Measurements from ENCODE around the gene MRTFA. TPM values are rescaled to one million over a fixed set of nuclear protein-coding genes. Genes with fewer than 3 reads are reported as not detected.

Gene MRTFA
- polyA plus RNA-seq, 2 of the 4 experiments (the other 2 are of a cell fraction) = 6.8 to 48.3 TPM

DNA sequence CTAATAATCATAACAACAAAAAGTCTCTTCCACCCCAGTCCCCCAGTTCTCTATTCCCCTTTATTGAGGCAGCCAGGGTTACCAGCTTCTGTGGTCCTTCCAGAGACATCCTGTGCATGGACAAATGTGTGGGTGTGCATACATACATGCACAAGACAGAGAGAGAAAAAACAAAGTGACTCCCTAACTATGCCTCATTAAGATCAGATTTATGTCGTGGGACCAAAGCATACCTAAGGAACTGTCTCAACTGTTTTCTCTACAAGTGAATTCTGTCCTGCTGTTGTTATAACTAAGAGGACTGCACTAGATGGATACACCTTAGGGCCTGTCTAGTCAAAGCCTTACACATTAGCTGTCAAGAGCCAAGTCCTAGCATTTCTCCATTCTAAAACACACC is 106.7 kb downstream of the MRTFA start:
- Histone ChIP-seq H3K4me2 (peak overlapping the region; percentile 86), H3K4me1 (peaks cover 67% of the 10 kb centered on the region), H3K27ac (peak overlapping the region; percentile 25 to 68; a peak in 4 of 6 replicates), H3K4me3 (no peak overlapping the region), H3K9me3 (no peaks in the 10 kb centered on the region)
- FAIRE-seq (no peak), ATAC-seq (no peak), DNase-seq (ENCODE audit: low read depth in 1 of 2, low spot score in 1 of 2) (no peak)
- ChIA-PET CTCF (interaction anchor here (0.6 to 9.3 kb wide), 4 partner anchors 93 to 337 kb away, joined by 3 to 87 read pairs (median 6); no protein-coding TSS in a partner anchor), POLR2A (interaction anchor here (0.6 kb wide), 1 partner anchor 112 kb away, joined by 4 read pairs; no protein-coding TSS in a partner anchor)
- TF ChIP-seq RNF2 (IDR thresholded peaks at IDR 0.05; ENCODE audit: borderline replicate concordance, low read depth) (no peak), NR3C1 (IDR thresholded peaks at IDR 0.05) (no peak), NFE2L2 (conservative IDR thresholded peaks at IDR 0.05; ENCODE audit: low read length) (no peak), CEBPB (IDR thresholded peaks at IDR 0.05) (no peak), GATA3 (IDR thresholded peaks at IDR 0.05; ENCODE audit: borderline replicate concordance) (no peak), CBX2 (IDR thresholded peaks at IDR 0.05; ENCODE audit: borderline replicate concordance, low read depth) (no peak), NPAS2 (CRISPR knock-in tag; IDR thresholded peaks at IDR 0.05; ENCODE audit: borderline replicate concordance) (no peak), MYC (IDR thresholded peaks at IDR 0.05; ENCODE audit: borderline replicate concordance, low read length) (no peak), EHMT2 (IDR thresholded peaks at IDR 0.05; ENCODE audit: low read depth) (no peak), KDM5A (IDR thresholded peaks at IDR 0.05) (no peak), MAFK (IDR thresholded peaks at IDR 0.05; ENCODE audit: partially characterized antibody) (no peak), FOXS1 (CRISPR knock-in tag; IDR thresholded peaks at IDR 0.05) (no peak)
- TF ChIP-seq, protein P1, sequence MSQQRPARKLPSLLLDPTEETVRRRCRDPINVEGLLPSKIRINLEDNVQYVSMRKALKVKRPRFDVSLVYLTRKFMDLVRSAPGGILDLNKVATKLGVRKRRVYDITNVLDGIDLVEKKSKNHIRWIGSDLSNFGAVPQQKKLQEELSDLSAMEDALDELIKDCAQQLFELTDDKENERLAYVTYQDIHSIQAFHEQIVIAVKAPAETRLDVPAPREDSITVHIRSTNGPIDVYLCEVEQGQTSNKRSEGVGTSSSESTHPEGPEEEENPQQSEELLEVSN (IDR thresholded peaks at IDR 0.05; ENCODE audit: borderline replicate concordance, low read depth) = no peak
- TF ChIP-seq, protein P2, sequence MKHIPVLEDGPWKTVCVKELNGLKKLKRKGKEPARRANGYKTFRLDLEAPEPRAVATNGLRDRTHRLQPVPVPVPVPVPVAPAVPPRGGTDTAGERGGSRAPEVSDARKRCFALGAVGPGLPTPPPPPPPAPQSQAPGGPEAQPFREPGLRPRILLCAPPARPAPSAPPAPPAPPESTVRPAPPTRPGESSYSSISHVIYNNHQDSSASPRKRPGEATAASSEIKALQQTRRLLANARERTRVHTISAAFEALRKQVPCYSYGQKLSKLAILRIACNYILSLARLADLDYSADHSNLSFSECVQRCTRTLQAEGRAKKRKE (CRISPR knock-in tag; IDR thresholded peaks at IDR 0.05; ENCODE audit: low read depth) = no peak
- TF ChIP-seq, protein P3, sequence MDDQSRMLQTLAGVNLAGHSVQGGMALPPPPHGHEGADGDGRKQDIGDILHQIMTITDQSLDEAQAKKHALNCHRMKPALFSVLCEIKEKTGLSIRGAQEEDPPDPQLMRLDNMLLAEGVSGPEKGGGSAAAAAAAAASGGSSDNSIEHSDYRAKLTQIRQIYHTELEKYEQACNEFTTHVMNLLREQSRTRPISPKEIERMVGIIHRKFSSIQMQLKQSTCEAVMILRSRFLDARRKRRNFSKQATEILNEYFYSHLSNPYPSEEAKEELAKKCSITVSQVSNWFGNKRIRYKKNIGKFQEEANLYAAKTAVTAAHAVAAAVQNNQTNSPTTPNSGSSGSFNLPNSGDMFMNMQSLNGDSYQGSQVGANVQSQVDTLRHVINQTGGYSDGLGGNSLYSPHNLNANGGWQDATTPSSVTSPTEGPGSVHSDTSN (IDR thresholded peaks at IDR 0.05) = no peak
- TF ChIP-seq, protein P4, sequence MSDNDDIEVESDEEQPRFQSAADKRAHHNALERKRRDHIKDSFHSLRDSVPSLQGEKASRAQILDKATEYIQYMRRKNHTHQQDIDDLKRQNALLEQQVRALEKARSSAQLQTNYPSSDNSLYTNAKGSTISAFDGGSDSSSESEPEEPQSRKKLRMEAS (IDR thresholded peaks at IDR 0.05) = no peak
- TF ChIP-seq, protein P5, sequence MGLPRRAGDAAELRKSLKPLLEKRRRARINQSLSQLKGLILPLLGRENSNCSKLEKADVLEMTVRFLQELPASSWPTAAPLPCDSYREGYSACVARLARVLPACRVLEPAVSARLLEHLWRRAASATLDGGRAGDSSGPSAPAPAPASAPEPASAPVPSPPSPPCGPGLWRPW (IDR thresholded peaks at IDR 0.05) = no peak
- 44% methylated on average over 1 of the region's 1 CpG for WGBS (ENCODE audit: missing lambda C conversion rate)

DNA sequence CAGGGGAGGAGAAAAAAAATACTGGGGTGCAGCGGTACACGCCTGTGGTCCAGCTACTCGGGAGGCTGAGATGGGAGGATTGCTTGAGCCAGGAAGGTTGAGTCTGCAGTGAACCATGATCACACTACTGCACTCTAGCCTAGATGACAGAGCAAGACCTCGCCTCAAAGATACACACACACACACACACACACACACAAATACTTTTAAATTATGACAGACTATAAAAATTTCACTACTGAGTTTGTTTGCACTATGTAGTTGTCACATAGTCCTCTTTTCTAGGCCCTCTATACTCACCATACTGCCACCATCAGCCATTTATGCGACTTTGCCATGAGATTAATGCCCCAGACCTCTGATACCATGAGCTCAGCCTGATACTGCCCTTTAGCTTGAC is 109.6 kb downstream of the MRTFA start:
- Histone ChIP-seq H3K4me1 (peaks cover 83% of the 10 kb centered on the region), H3K9me3 (no peaks in the 10 kb centered on the region), H3K4me3 (no peak overlapping the region), H3K27ac (peak overlapping the region; percentile 68 to 85; a peak in 5 of 6 replicates), H3K4me2 (peak overlapping the region; percentile 12; the same call in 2 of the 3 replicates)
- no peak for ATAC-seq
- no peak for FAIRE-seq
- ChIA-PET CTCF (interaction anchor here (1.2 to 9.3 kb wide), 5 partner anchors 23 to 123 kb away, joined by 3 to 87 read pairs (median 10); no protein-coding TSS in a partner anchor), POLR2A (interaction anchor here (1.0 kb wide), 1 partner anchor 15 kb away, joined by 3 read pairs; no protein-coding TSS in a partner anchor)
- WGBS (ENCODE audit: missing lambda C conversion rate) = 86% methylated on average over 5 of the region's 5 CpGs
- no peak for TF ChIP-seq ZNF302 (CRISPR knock-in tag; IDR thresholded peaks at IDR 0.05)
- no peak for TF ChIP-seq NPAS2 (CRISPR knock-in tag; IDR thresholded peaks at IDR 0.05; ENCODE audit: borderline replicate concordance)
- TF ChIP-seq, protein P6, sequence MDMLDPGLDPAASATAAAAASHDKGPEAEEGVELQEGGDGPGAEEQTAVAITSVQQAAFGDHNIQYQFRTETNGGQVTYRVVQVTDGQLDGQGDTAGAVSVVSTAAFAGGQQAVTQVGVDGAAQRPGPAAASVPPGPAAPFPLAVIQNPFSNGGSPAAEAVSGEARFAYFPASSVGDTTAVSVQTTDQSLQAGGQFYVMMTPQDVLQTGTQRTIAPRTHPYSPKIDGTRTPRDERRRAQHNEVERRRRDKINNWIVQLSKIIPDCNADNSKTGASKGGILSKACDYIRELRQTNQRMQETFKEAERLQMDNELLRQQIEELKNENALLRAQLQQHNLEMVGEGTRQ (IDR thresholded peaks at IDR 0.05) = no peak
- TF ChIP-seq PHF8 (IDR thresholded peaks at IDR 0.05; ENCODE audit: borderline replicate concordance, low read depth) = no peak
- no peak for TF ChIP-seq HOXA7 (CRISPR knock-in tag; IDR thresholded peaks at IDR 0.05)
- TF ChIP-seq CHD4 (IDR thresholded peaks at IDR 0.05; ENCODE audit: borderline replicate concordance) = no peak
- no peak for DNase-seq (ENCODE audit: low read depth in 1 of 2, low spot score in 1 of 2)

Data from A549 (cell line).